Liver (tissue), 9 donors: ENCODE data around the gene TLR1. TPM values are rescaled to one million over a fixed set of nuclear protein-coding genes. Genes with fewer than 3 reads are reported as not detected.

Experiments
- DNase-seq: peaks from one replicate; pipeline ENCODE4 v3.0.0-alpha.2; 2017; ENCODE audit warnings: low spot score
- H3K27ac ChIP-seq, 2 donors: one replicate each; pipeline ENCODE4 v1.7.0; 2013; ENCODE audit warnings: inconsistent platforms in 2 of 2, low read length in 2 of 2, control low read depth in 1 of 2, low read depth in 1 of 2, mild to moderate bottlenecking in 1 of 2
- H3K27me3 ChIP-seq, 4 donors: one replicate each; pipeline versions ENCODE4 v1.6.1 to v1.7.0; 2013; ENCODE audit warnings: low read length in 3 of 4, inconsistent platforms in 1 of 4, mild to moderate bottlenecking in 1 of 4, moderate library complexity in 1 of 4; ENCODE audit not compliant: control insufficient read depth in 4 of 4, insufficient read depth in 4 of 4
- H3K36me3 ChIP-seq, 4 donors: one replicate each; pipeline versions ENCODE4 v1.6.1 to v1.7.0; 2013; ENCODE audit warnings: low read length in 3 of 4, mild to moderate bottlenecking in 3 of 4, low read depth in 1 of 4, moderate library complexity in 1 of 4; ENCODE audit not compliant: control insufficient read depth in 4 of 4, insufficient read depth in 3 of 4
- H3K4me1 ChIP-seq, 4 donors: one replicate each; pipeline versions ENCODE4 v1.6.1 to v1.7.0; 2013; ENCODE audit warnings: low read length in 3 of 4, mild to moderate bottlenecking in 3 of 4, moderate library complexity in 1 of 4; ENCODE audit not compliant: control insufficient read depth in 4 of 4, insufficient read depth in 4 of 4
- H3K4me3 ChIP-seq, 3 donors: one replicate each; pipeline versions ENCODE4 v1.6.1 to v1.7.0; 2013; ENCODE audit warnings: low read length in 3 of 3, control low read depth in 1 of 3, low read depth in 1 of 3, mild to moderate bottlenecking in 1 of 3
- H3K9ac ChIP-seq, 2 donors: one replicate each; pipeline ENCODE4 v1.7.0; 2013; ENCODE audit warnings: low read length in 2 of 2, mild to moderate bottlenecking in 2 of 2, moderate library complexity in 2 of 2, control low read depth in 1 of 2, low read depth in 1 of 2
- H3K9me3 ChIP-seq, 4 donors: one replicate each; pipeline versions ENCODE4 v1.6.1 to v1.7.0; 2013; ENCODE audit warnings: low read length in 3 of 4; ENCODE audit not compliant: control insufficient read depth in 4 of 4
- ATF3 ChIP-seq: IDR thresholded peaks from 2 replicates; pipeline ENCODE4 v1.6.1; 2016; ENCODE audit warnings: antibody characterized with exemption
- CTCF ChIP-seq: fragments of 150-350 bp; IDR thresholded peaks from 2 replicates; pipeline ENCODE4 v1.5.1; 2017; ENCODE audit warnings: improper control_type of control experiment, low read depth, low read length; ENCODE audit not compliant: missing input control
- EGR1 ChIP-seq, 2 donors: IDR thresholded peaks; 2 replicates each; pipeline ENCODE4 v1.6.1; 2016 to 2018; ENCODE audit warnings: antibody characterized with exemption in 2 of 2, low read depth in 2 of 2
- FOXA1 ChIP-seq: IDR thresholded peaks from 2 replicates; pipeline ENCODE4 v1.6.1; 2016; ENCODE audit warnings: antibody characterized with exemption
- FOXA2 ChIP-seq: IDR thresholded peaks from 2 replicates; pipeline ENCODE4 v1.6.1; 2016; ENCODE audit warnings: antibody characterized with exemption
- GABPA ChIP-seq, 2 donors: IDR thresholded peaks in 1 of 2; conservative IDR thresholded peaks in 1 of 2; 2 replicates each; pipeline ENCODE4 v1.6.1; 2016; ENCODE audit warnings: antibody characterized with exemption in 2 of 2, mild to moderate bottlenecking in 1 of 2, moderate library complexity in 1 of 2
- HNF4A ChIP-seq, 2 donors: conservative IDR thresholded peaks; 2 replicates each; pipeline ENCODE4 v1.6.1; 2016; ENCODE audit warnings: antibody characterized with exemption in 2 of 2, mild to moderate bottlenecking in 2 of 2
- HNF4G ChIP-seq: IDR thresholded peaks from 2 replicates; pipeline ENCODE4 v1.6.1; 2016; ENCODE audit warnings: antibody characterized with exemption
- JUND ChIP-seq, 2 donors: IDR thresholded peaks; 2 replicates each; pipeline ENCODE4 v1.6.1; 2016; ENCODE audit warnings: antibody characterized with exemption in 2 of 2
- MAX ChIP-seq: IDR thresholded peaks from 2 replicates; pipeline ENCODE4 v1.6.1; 2016; ENCODE audit warnings: antibody characterized with exemption
- NR2F2 ChIP-seq: IDR thresholded peaks from 2 replicates; pipeline ENCODE4 v1.6.1; 2016; ENCODE audit warnings: antibody characterized with exemption
- RAD21 ChIP-seq, 2 donors: IDR thresholded peaks; 2 replicates each; pipeline ENCODE4 v1.6.1; 2016; ENCODE audit warnings: antibody characterized with exemption in 2 of 2, mild to moderate bottlenecking in 2 of 2
- RXRA ChIP-seq, 2 donors: IDR thresholded peaks; 2 replicates each; pipeline ENCODE4 v1.6.1; 2017 to 2018; ENCODE audit warnings: antibody characterized with exemption in 2 of 2, mild to moderate bottlenecking in 1 of 2
- SP1 ChIP-seq: IDR thresholded peaks from 2 replicates; pipeline ENCODE4 v1.6.1; 2018; ENCODE audit warnings: antibody characterized with exemption, mild to moderate bottlenecking
- TAF1 ChIP-seq: conservative IDR thresholded peaks from 2 replicates; pipeline ENCODE4 v1.6.1; 2016; ENCODE audit warnings: antibody characterized with exemption, mild to moderate bottlenecking
- YY1 ChIP-seq: IDR thresholded peaks from 2 replicates; pipeline ENCODE4 v1.6.1; 2016; ENCODE audit warnings: antibody characterized with exemption, mild to moderate bottlenecking
- ZBTB33 ChIP-seq: IDR thresholded peaks from 2 replicates; pipeline ENCODE4 v1.6.1; 2016; ENCODE audit warnings: antibody characterized with exemption
- WGBS: extraction: QIAGEN DNeasy Blood & Tissue Kit; methylation state at CpG from one replicate; pipeline ENCODE4 v1.1.7; 2013; 5-methylcytosine and 5-hydroxymethylcytosine counted together
- polyA plus RNA-seq, 2 donors: library from polyadenylated mRNA; stranded (reverse) in 1 of 2; unstranded in 1 of 2; fragments of 200-250 nt in 1 of 2; fragments of >200 nt in 1 of 2; fragmentation: Nextera tagmentation in 1 of 2; extraction: Ambion mirVana in 1 of 2; gene quantifications; one replicate each; pipeline versions ENCODE4 v1.2.1 to v1.2.3, GENCODE V29; 2013 to 2015
- total RNA-seq, 2 donors: library from RNA; depleted of rRNA; stranded (reverse); fragments of >200 nt; gene quantifications; one replicate each; pipeline ENCODE4 v1.2.3, GENCODE V29; 2014
- donor health status: healthy.
- donor health status: healthy.
- donor health status: healthy.
- donor health status: healthy.
- donor health status: healthy.

Gene TLR1
- total and polyA plus RNA-seq, 4 donors, result 2.7 to 10.0 (median 6.4) TPM

GRCh38 chr4:38764277-38764676 is 40.3 kb downstream of the TLR1 start:
- no peak overlapping the region for H3K27ac ChIP-seq
- H3K27me3 ChIP-seq, result no peaks in the 10 kb centered on the region
- no peaks in the 10 kb centered on the region for H3K9me3 ChIP-seq
- no peak for DNase-seq
- H3K4me3 ChIP-seq, result no peak overlapping the region
- H3K36me3 ChIP-seq, result no peaks in the 10 kb centered on the region
- 75% methylated on average over 3 of the region's 3 CpGs for WGBS
- no peak for TF ChIP-seq ATF3
- no peak for TF ChIP-seq SP1
- no peak for TF ChIP-seq RXRA (IDR thresholded peaks at IDR 0.05)
- no peak for TF ChIP-seq GABPA (IDR thresholded peaks at IDR 0.05 in 1 of 2, conservative IDR thresholded peaks at IDR 0.05 in 1 of 2)
- no peak overlapping the region for H3K9ac ChIP-seq
- H3K4me1 ChIP-seq, result peaks cover 0 to 2% (median under 1%) of the 10 kb centered on the region in 4 donors

GRCh38 chr4:38762560-38762959 is 42.0 kb downstream of the TLR1 start:
- H3K27ac ChIP-seq, result no peak overlapping the region
- WGBS, result 92% methylated on average over 14 of the region's 14 CpGs
- no peak overlapping the region for H3K4me3 ChIP-seq
- no peak for DNase-seq
- no peak overlapping the region for H3K9ac ChIP-seq
- TF ChIP-seq CTCF (no peak), RXRA (IDR thresholded peaks at IDR 0.05) (no peak), YY1 (no peak), FOXA2 (no peak), EGR1 (IDR thresholded peaks at IDR 0.05; ENCODE audit: low read depth in 2 of 2) (no peak), ZBTB33 (no peak), FOXA1 (no peak), HNF4G (no peak), JUND (IDR thresholded peaks at IDR 0.05) (no peak), ATF3 (no peak), NR2F2 (no peak), GABPA (IDR thresholded peaks at IDR 0.05 in 1 of 2, conservative IDR thresholded peaks at IDR 0.05 in 1 of 2) (no peak), SP1 (no peak), RAD21 (IDR thresholded peaks at IDR 0.05) (no peak), TAF1 (no peak), MAX (no peak), HNF4A (conservative IDR thresholded peaks at IDR 0.05) (no peak)
- no peaks in the 10 kb centered on the region for H3K27me3 ChIP-seq
- peaks cover 0 to 3% (median 1%) of the 10 kb centered on the region in 4 donors for H3K4me1 ChIP-seq
- no peaks in the 10 kb centered on the region for H3K36me3 ChIP-seq
- no peaks in the 10 kb centered on the region for H3K9me3 ChIP-seq
